ENCODE data around the gene PPIF.

Gene PPIF

DNA sequence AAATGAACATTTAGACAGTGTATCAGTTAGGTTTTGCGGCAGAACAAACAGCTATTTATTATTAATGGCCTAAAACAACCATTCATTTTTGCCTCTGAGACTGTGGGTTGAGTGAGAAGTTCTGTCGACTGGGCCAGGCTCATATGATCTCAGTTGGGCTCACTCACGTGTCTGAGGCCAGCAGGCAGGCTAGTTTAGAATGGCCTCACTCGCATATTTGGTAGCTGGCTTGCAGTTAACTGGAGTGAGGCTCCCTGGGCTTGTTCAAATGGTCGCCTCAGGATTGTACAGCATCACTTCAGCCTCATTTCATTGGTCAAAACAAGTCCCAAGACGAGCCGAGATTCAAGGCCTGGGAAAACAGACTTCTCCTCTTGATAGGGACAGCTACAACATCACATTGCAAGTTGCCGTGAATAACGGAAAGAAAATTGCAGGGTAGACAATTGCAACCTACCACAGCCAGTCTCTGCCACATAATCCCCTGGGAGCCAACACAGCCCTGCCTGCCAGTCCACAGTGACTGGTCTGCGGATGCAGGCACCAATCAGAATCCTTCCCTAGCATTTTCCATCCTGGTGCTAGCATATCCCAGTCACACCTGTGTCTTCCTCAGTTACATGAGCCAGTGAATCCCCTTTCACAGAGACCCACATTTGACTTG, 23.1 kb upstream of the PPIF start:
- no peak for DNase-seq (ENCODE audit: low read depth, low spot score)
- in situ Hi-C loops (cut with HindIII; ENCODE audit: low sequenced_read_pairs), result no loop called here
- H3K4me3 ChIP-seq (ENCODE audit: low read depth, low read length), result no peak overlapping the region
- TF ChIP-seq, protein P1, sequence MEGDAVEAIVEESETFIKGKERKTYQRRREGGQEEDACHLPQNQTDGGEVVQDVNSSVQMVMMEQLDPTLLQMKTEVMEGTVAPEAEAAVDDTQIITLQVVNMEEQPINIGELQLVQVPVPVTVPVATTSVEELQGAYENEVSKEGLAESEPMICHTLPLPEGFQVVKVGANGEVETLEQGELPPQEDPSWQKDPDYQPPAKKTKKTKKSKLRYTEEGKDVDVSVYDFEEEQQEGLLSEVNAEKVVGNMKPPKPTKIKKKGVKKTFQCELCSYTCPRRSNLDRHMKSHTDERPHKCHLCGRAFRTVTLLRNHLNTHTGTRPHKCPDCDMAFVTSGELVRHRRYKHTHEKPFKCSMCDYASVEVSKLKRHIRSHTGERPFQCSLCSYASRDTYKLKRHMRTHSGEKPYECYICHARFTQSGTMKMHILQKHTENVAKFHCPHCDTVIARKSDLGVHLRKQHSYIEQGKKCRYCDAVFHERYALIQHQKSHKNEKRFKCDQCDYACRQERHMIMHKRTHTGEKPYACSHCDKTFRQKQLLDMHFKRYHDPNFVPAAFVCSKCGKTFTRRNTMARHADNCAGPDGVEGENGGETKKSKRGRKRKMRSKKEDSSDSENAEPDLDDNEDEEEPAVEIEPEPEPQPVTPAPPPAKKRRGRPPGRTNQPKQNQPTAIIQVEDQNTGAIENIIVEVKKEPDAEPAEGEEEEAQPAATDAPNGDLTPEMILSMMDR (IDR thresholded peaks at IDR 0.05; ENCODE audit: low read depth, low read length), result no peak

DNA sequence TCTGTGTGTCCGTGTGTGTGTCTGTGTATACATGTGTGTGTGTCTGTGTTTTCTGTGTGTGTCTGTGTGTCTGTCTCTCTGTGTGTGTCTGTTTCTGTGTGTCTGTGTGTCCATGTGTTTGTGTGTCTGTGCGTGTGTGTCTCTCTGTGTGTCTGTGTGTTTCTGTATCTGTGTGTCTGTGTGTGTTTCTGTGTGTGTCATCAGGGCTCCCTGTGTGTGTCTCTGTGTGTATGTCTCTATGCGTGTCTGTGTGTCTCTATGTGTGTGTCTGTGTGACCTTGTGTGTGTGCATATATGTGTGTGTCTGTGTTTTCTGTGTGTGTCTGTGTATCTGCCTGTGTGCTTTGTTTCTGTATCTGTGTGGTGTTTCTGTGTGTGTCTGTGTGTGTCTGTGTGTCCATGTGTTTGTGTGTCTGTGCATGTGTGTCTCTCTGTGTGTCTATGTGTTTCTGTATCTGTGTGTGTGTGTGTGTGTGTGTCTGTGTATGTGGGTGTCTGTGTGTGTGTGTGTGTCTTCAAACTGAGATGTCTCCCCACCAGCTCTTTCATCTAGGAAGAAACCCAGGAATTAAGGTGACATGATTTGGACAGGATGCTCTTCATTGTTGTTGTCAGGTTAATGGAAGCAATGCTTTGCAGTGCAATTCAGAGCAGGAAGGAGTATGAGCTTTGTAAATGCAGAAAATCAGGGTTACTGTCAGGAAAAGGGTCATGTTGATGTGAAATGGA, 20.7 kb upstream of the PPIF start:
- TF ChIP-seq, protein P1 (IDR thresholded peaks at IDR 0.05; ENCODE audit: low read depth, low read length), result no peak
- DNase-seq (ENCODE audit: low read depth, low spot score), result no peak
- in situ Hi-C loops (cut with HindIII; ENCODE audit: low sequenced_read_pairs), result no loop called here
- no peak overlapping the region for H3K4me3 ChIP-seq (ENCODE audit: low read depth, low read length)

DNA sequence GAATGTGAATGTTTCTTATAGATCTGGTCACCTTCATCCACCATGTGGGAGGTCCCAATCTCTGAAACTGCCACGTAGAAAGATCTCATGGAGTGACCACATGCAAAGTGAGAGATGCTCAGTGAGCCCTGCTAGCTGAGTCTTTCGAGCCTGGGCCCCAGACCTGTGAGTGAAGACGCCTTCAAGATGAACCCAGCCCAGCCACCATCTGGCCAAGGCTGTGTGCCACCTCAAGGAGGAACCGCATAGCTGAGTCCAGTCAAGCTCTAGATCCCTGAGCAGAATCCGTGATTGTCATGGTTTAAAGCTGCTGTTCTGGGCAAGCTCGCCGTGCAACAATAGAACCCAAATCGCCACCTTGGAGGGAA, 20.2 kb upstream of the PPIF start:
- no peak for DNase-seq (ENCODE audit: low read depth, low spot score)
- H3K4me3 ChIP-seq (ENCODE audit: low read depth, low read length), result no peak overlapping the region
- TF ChIP-seq, protein P1 (IDR thresholded peaks at IDR 0.05; ENCODE audit: low read depth, low read length), result no peak
- in situ Hi-C loops (cut with HindIII; ENCODE audit: low sequenced_read_pairs), result no loop called here

DNA sequence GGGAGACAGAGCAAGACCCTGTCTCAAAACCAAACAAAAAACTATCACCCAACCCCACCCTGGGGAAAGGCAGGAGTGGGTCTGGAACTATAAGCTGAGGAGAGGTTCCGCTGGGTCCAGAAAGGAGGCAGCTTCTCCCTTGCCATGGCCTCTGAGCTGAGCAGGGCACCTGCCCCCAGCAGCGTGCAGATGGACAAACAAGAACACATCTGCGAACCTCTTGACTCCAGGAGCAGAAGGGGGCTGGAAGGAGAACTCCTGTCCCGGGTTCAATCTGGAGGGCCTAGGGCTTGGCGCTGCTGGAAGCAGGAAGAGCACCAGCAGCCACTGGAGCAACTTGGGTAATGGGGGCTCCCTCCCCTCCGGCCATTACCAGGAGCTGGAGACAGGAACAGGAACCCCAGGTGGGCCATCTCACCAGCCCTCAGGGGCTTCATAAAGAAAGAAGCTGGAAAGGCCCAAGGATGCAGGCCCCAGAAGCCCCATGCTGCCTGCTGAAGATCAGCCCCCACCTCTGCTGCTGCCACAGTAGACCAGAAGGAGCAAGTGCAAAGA, 19.0 kb upstream of the PPIF start:
- TF ChIP-seq, protein P1 (IDR thresholded peaks at IDR 0.05; ENCODE audit: low read depth, low read length), result no peak
- in situ Hi-C loops (cut with HindIII; ENCODE audit: low sequenced_read_pairs), result no loop called here
- DNase-seq (ENCODE audit: low read depth, low spot score), result no peak
- no peak overlapping the region for H3K4me3 ChIP-seq (ENCODE audit: low read depth, low read length)

DNA sequence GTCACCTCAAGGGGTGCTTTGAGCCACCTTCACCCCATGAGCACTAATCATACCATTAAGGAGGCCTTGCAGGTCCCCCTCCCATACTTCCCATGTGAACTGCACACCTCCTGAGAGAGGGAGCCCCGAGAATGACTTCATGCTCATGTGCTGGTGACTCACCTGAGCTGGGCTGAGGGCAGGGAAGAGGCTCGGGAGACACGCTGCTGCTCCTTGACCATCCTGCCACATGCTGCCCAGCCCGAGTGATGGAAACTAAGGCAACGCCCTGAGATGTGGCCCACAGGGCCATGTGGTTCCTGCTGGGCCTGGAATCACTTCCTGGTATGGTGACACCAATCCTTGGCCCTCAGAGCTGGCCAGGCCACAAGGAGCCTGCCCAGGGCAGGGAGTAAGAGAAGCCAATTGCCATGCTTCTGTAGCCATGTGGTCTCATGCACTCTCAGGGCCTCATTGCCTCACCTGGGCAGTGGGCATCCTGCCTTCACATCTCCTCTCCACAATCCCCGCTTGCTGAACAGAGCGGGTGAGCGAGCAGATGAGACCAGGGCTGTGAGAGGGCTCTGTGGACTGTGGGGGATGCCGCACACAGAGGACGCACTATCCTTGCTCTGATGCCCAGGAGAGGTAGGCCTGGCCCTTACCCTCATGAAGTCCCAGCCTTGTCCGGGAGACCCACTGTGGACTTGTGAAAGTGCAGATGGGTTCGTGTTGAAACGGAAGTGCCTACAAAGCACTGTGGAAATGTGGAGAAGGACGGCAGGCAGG, 18.3 kb upstream of the PPIF start:
- DNase-seq (ENCODE audit: low read depth, low spot score), result no peak
- TF ChIP-seq, protein P1 (IDR thresholded peaks at IDR 0.05; ENCODE audit: low read depth, low read length), result no peak
- no peak overlapping the region for H3K4me3 ChIP-seq (ENCODE audit: low read depth, low read length)
- in situ Hi-C loops (cut with HindIII; ENCODE audit: low sequenced_read_pairs), result no loop called here

DNA sequence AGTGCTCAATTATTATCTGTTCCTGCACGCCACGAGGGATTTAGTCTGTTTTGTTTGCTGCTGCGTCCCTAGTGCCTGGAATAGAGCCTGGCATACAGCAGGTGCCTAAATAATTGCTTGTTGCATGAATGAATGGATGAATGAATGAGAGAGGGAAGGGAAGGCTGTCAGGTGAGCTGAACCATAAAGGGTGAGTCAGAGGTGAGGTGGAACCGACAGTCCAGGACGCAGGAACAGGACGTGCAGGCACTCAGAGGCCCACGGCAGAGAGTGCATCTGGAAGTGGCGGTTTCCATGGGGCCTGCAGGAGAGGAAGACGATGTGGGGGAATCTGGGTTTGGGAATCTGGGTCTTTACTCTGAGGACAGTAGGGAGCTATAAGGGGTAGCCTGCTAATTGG, 17.7 kb upstream of the PPIF start:
- TF ChIP-seq, protein P1 (IDR thresholded peaks at IDR 0.05; ENCODE audit: low read depth, low read length), result no peak
- DNase-seq (ENCODE audit: low read depth, low spot score), result no peak
- no peak overlapping the region for H3K4me3 ChIP-seq (ENCODE audit: low read depth, low read length)
- in situ Hi-C loops (cut with HindIII; ENCODE audit: low sequenced_read_pairs), result no loop called here
